Lower lobe of right lung (tissue), 2 donors: ENCODE measurements around the gene OR1S2. TPM values are rescaled to one million over a fixed set of nuclear protein-coding genes. Genes with fewer than 3 reads are reported as not detected.

ENCODE experiments used
- ATAC-seq, 2 donors: fragments of 200-7000 bp; cut with Tn5 transposase; one replicate each; pipeline ENCODE4 v1.9.1; 2020 to 2022; ENCODE audit warnings: mild to moderate bottlenecking in 2 of 2, moderate library complexity in 2 of 2
- DNase-seq: peaks from one replicate; pipeline ENCODE4 v3.0.0-alpha.2; 2020
- H3K27ac ChIP-seq: fragments of 200-600 bp; one replicate; pipeline ENCODE4 v1.8.0; 2022
- H3K27me3 ChIP-seq: fragments of 200-600 bp; one replicate; pipeline ENCODE4 v1.8.0; 2022; ENCODE audit warnings: low read depth
- H3K36me3 ChIP-seq: fragments of 200-600 bp; one replicate; pipeline ENCODE4 v1.8.0; 2022; ENCODE audit warnings: mild to moderate bottlenecking
- H3K4me1 ChIP-seq: fragments of 200-600 bp; one replicate; pipeline ENCODE4 v1.8.0; 2022
- H3K4me3 ChIP-seq: fragments of 200-600 bp; one replicate; pipeline ENCODE4 v1.8.0; 2022; ENCODE audit warnings: mild to moderate bottlenecking
- H3K9me3 ChIP-seq: fragments of 200-600 bp; one replicate; pipeline ENCODE4 v1.8.0; 2022
- intact Hi-C: fragments of 100-400 bp; cut with DNase I; formaldehyde crosslinking; loops from one replicate; pipeline ENCODE4 v1.11.0; 2022
- total RNA-seq: library from RNA; stranded (reverse); fragmentation: NEBNext Ultra II Directional; extraction: Animal tissue kit (Norgen Biotek cat#: 25700); gene quantifications from one replicate; pipeline ENCODE4 v1.2.1, GENCODE V29; 2021
- TF ChIP-seq, protein P1 (sequence below): fragments of 200-600 bp; IDR thresholded peaks from one replicate; pipeline ENCODE4 v1.8.0; 2022; ENCODE audit warnings: antibody characterized with exemption, mild to moderate bottlenecking
- donor health status: DM: no; HTN: yes; CAD: no; lungs with severe emphysema.

Gene OR1S2
- total RNA-seq, 1 donor from 2014 or later: not detected

DNA sequence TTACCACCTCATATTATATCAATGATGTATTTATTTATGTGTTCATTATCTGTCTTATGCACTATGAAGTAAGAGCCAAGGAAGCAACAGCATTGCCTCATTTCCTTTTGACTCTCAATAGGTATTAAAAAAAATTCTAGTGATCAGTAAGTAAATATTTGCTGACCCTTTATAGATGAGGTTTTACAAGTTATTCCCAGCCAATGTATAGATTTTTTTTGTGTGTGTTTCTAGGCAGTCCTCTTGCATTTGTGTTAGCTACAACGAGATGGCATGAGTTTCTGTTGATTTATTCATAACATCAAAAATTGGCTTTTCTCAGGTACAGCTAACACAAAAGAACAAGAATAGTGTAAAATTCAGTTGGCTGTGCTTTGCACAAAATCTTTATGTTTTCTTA, 4.7 kb downstream of the OR1S2 start:
- intact Hi-C loops: no loop called here

DNA sequence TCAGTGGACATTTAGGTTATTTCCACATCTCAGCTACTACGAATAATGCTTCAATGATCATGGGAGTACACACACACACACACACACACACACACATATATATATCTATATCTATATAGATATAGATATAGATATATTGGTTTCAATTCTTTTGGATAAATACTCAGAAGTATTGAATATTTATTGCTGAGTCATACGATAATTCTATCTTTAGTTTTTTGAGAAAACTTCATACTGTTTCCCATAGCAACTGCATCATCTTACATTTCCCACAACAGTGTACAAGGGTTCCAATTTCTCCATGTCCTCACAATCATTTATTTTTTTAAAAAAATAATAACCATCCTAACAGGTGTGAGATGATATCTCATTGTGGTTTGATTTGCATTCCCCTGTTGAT, 8.0 kb downstream of the OR1S2 start:
- H3K27ac ChIP-seq: no peak overlapping the region
- H3K4me1 ChIP-seq: no peaks in the 10 kb centered on the region
- ATAC-seq: no peak
- no peaks in the 10 kb centered on the region for H3K36me3 ChIP-seq
- H3K9me3 ChIP-seq: peaks cover 11% of the 10 kb centered on the region
- H3K4me3 ChIP-seq: no peak overlapping the region
- no peak for DNase-seq
- intact Hi-C loops: no loop called here
- TF ChIP-seq, protein P1, sequence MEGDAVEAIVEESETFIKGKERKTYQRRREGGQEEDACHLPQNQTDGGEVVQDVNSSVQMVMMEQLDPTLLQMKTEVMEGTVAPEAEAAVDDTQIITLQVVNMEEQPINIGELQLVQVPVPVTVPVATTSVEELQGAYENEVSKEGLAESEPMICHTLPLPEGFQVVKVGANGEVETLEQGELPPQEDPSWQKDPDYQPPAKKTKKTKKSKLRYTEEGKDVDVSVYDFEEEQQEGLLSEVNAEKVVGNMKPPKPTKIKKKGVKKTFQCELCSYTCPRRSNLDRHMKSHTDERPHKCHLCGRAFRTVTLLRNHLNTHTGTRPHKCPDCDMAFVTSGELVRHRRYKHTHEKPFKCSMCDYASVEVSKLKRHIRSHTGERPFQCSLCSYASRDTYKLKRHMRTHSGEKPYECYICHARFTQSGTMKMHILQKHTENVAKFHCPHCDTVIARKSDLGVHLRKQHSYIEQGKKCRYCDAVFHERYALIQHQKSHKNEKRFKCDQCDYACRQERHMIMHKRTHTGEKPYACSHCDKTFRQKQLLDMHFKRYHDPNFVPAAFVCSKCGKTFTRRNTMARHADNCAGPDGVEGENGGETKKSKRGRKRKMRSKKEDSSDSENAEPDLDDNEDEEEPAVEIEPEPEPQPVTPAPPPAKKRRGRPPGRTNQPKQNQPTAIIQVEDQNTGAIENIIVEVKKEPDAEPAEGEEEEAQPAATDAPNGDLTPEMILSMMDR: no peak
- H3K27me3 ChIP-seq: no peaks in the 10 kb centered on the region

More for the DNA sequence above, 4.7 kb downstream of the OR1S2 start:
- Histone ChIP-seq H3K27ac (no peak overlapping the region), H3K27me3 (no peaks in the 10 kb centered on the region), H3K4me1 (no peaks in the 10 kb centered on the region), H3K4me3 (no peak overlapping the region), H3K36me3 (no peaks in the 10 kb centered on the region), H3K9me3 (peaks cover 11% of the 10 kb centered on the region)
- TF ChIP-seq, protein P1: no peak
- DNase-seq (no peak), ATAC-seq (no peak)

DNA sequence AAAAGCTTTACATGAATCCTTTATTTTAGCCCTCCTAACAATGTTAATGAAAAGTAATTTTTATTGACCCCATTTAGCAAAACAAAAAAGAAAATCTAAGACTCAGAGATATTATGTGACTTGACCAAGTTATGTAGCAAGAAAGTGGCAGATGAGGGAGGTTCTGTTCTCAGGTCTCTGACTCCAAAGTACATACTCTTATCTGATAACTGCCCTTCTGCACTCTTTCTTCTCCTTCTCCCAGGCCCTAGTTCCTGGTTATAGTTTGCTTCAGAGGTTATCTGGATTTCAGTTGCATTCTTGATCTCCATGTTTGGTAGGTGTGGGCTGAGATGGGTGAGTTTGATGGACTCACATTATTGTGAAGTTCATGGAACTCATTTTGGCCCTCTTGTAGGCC, 10.6 kb downstream of the OR1S2 start:
- Histone ChIP-seq H3K4me3 (no peak overlapping the region), H3K27me3 (no peaks in the 10 kb centered on the region), H3K4me1 (no peaks in the 10 kb centered on the region), H3K9me3 (peaks cover 11% of the 10 kb centered on the region), H3K36me3 (no peaks in the 10 kb centered on the region), H3K27ac (no peak overlapping the region)
- intact Hi-C loops: no loop called here
- ATAC-seq: no peak
- DNase-seq: no peak
- TF ChIP-seq, protein P1: no peak

DNA sequence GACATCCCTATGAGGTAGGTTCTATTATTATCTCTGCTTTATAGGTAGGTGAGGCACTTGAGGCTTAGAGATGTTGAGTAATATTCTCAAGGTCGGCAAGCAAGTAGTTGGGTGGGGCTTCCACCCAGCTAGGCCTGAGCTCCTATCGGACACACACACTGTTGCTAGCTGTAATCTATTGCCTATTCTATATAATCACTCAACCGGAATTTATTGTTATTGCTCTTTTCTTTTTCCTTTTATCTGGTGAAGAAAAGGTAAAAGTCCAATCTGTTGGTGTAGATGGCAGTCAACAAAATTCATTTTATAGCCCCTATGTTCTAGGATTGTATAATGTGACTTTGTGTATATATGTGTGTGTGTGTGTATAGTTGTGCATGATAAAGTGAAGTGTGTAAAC, 11.7 kb downstream of the OR1S2 start:
- Histone ChIP-seq H3K4me3 (no peak overlapping the region), H3K27me3 (no peaks in the 10 kb centered on the region), H3K4me1 (no peaks in the 10 kb centered on the region), H3K27ac (no peak overlapping the region), H3K9me3 (peaks cover 7% of the 10 kb centered on the region), H3K36me3 (no peaks in the 10 kb centered on the region)
- TF ChIP-seq, protein P1: no peak
- no peak for DNase-seq
- intact Hi-C loops: no loop called here
- ATAC-seq: no peak

DNA sequence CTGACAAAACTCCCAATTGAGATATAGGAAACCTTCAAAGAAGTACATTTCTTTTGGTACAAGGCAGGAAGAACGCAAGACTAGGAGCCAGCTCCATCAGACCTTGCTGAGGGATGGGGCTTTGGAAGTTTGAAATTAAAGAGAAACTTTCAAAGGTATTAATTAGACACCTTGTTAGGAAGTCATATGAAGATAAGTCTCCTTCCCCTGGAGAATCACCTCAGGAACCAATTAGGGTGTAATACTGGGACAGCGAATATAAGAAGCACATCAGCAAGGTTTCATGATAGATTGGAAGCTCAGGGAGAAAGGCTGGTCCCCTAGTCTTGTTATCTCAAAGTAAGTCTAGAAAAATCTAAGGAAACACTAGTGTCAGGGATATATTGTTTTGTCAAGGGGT, 15.2 kb downstream of the OR1S2 start, which contains the start of gene OR9Q2:
Gene OR9Q2 (plus strand): TSS at position 301 of the 400 bp plus-strand sequence. CDS start 1,421 bp downstream, outside the sequence.
- intact Hi-C loops: no loop called here
- DNase-seq (no peak), ATAC-seq (no peak)
- no peaks in the 10 kb centered on the region for H3K9me3 ChIP-seq
- no peaks in the 10 kb centered on the region for H3K36me3 ChIP-seq
- no peak within 1 kb of the TSS for H3K4me3 ChIP-seq
- H3K27ac ChIP-seq: no peak within 1 kb of the TSS
- TF ChIP-seq, protein P1: no peak
- H3K4me1 ChIP-seq: no peaks in the 10 kb centered on the region
- H3K27me3 ChIP-seq: no peaks in the 10 kb centered on the region

DNA sequence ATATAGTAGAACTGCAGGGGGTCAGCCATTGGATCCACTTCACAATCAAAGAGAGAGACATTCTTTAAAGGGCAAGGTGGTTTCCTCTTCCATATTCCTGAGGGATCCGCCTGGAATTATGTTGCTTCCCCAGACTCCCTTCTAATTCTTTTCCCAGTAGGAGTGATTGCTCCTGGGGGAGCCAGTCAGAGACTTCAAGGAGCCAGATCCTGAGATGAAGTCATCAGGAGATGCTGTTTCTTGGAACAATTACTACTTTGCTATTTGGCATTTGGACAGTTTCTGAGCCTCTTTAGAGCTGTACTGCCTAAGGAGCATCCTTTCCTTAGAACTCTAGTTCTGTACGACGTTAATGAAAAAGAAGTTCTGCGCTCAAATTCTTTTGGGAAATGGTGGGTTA, 17.0 kb downstream of the OR1S2 start:
- Histone ChIP-seq H3K4me1 (no peaks in the 10 kb centered on the region), H3K27me3 (no peaks in the 10 kb centered on the region), H3K9me3 (no peaks in the 10 kb centered on the region), H3K27ac (no peak overlapping the region), H3K36me3 (no peaks in the 10 kb centered on the region), H3K4me3 (no peak overlapping the region)
- DNase-seq (no peak), ATAC-seq (no peak)
- TF ChIP-seq, protein P1: no peak
- intact Hi-C loops: no loop called here
